K562 (cell line): ENCODE measurements around the gene BSPRY.

ENCODE experiments used
- BRF1 ChIP-seq: IDR thresholded peaks from 3 replicates; pipeline ENCODE4 v1.6.1; 2011; ENCODE audit warnings: borderline replicate concordance, mild to moderate bottlenecking; ENCODE audit not compliant: insufficient read length; ENCODE audit errors: extremely low read depth
- CEBPB ChIP-seq: fragments of 450-650 bp; IDR thresholded peaks from 2 replicates; pipeline ENCODE4 v1.6.1; 2016; ENCODE audit warnings: missing genetic modification characterization, missing compliant biosample characterization
- FOXK2 ChIP-seq, 2 experiments: fragments of 450-650 bp; IDR thresholded peaks in 1 of 2; conservative IDR thresholded peaks in 1 of 2; 2 replicates each; pipeline ENCODE4 v1.6.1; 2016; ENCODE audit warnings: low read depth in 2 of 2, mild to moderate bottlenecking in 1 of 2
- MYC ChIP-seq, 2 experiments: fragments of 250-450 bp in 1 of 2; sonication (Bioruptor Pico) in 1 of 2; IDR thresholded peaks; 2 replicates each; pipeline versions ENCODE4 v1.5.1 to v1.6.1; 2012 to 2021; ENCODE audit warnings: low read depth in 2 of 2, borderline replicate concordance in 1 of 2, improper control_type of control experiment in 1 of 2, low read length in 1 of 2, mild to moderate bottlenecking in 1 of 2, moderate library complexity in 1 of 2
- PML ChIP-seq: IDR thresholded peaks from 2 replicates; pipeline ENCODE4 v1.6.1; 2012; ENCODE audit warnings: low read length, inconsistent platforms
- SIN3A ChIP-seq, 2 experiments: fragments of 150-350 bp in 1 of 2; IDR thresholded peaks; 2 replicates each; pipeline ENCODE4 v1.6.1; 2011 to 2016; ENCODE audit warnings: borderline replicate concordance in 2 of 2, low read depth in 2 of 2, low read length in 2 of 2, mild to moderate bottlenecking in 2 of 2, moderate library complexity in 2 of 2; ENCODE audit not compliant: control insufficient read depth in 1 of 2
- SMAD3 ChIP-seq: fragments of 450-650 bp; formaldehyde crosslinking; conservative IDR thresholded peaks from 2 replicates; pipeline ENCODE4 v1.4.0; 2020; ENCODE audit warnings: mild to moderate bottlenecking
- SPI1 ChIP-seq: IDR thresholded peaks from 2 replicates; pipeline ENCODE4 v1.6.1; 2011; ENCODE audit warnings: low read depth, low read length, control low read depth, borderline replicate concordance
- WHSC1 ChIP-seq: IDR thresholded peaks from one replicate; pipeline ENCODE4 v1.6.1; 2012; ENCODE audit warnings: low read length, control low read depth, inconsistent platforms
- ZEB2 ChIP-seq: fragments of 450-650 bp; IDR thresholded peaks from 2 replicates; pipeline ENCODE4 v1.6.1; 2016
- ZNF184 ChIP-seq: sonication (generic); formaldehyde crosslinking; IDR thresholded peaks from 2 replicates; pipeline ENCODE4 v1.5.0; 2020; ENCODE audit warnings: missing genetic modification reagents
- TF ChIP-seq, protein P1 (sequence below), 2 experiments: fragments of 450-650 bp in 1 of 2; sonication (generic) in 1 of 2; formaldehyde crosslinking in 1 of 2; IDR thresholded peaks in 1 of 2; conservative IDR thresholded peaks in 1 of 2; 2 replicates each; pipeline versions ENCODE4 v1.6.1 to v1.8.1; 2016 to 2023; ENCODE audit warnings: mild to moderate bottlenecking in 2 of 2, moderate library complexity in 2 of 2, inconsistent platforms in 1 of 2, missing genetic modification reagents in 1 of 2
- TF ChIP-seq, protein P2 (sequence below): sonication (generic); formaldehyde crosslinking; IDR thresholded peaks from 2 replicates; pipeline ENCODE4 v1.5.0; 2020; ENCODE audit warnings: missing genetic modification reagents
- TF ChIP-seq, protein P3 (sequence below), 3 experiments: IDR thresholded peaks in 2 of 3; conservative IDR thresholded peaks in 1 of 3; 2 replicates each; pipeline ENCODE4 v1.5.1; 2011 to 2012; ENCODE audit warnings: low read length in 3 of 3, mild to moderate bottlenecking in 3 of 3, control low read depth in 2 of 3, improper control_type of control experiment in 1 of 3, inconsistent platforms in 1 of 3, low read depth in 1 of 3, mixed read lengths in 1 of 3, moderate library complexity in 1 of 3; ENCODE audit not compliant: insufficient read depth in 2 of 3

DNA sequence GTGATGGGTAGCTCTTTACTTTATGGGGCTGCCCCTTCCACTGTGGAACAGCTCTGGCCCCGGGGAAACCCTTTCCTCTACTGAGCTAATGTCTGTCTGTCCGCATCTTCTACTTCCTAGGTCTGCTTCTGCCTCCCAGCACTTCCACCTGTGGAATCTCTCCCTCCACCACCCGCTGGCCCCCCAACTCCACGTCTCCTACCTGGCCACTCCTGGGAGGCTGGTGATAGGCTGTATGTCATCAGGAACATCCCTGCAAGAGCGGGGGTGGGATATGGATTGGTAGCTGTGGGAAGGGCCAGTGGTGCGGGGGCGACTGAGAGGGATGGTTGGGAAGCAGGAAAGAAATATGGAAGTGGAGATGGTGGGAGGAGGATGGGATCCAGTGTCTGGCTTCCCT, 42.6 kb downstream of the BSPRY start:
- TF ChIP-seq SIN3A (IDR thresholded peaks at IDR 0.05; ENCODE audit: borderline replicate concordance in 2 of 2, control insufficient read depth in 1 of 2, low read depth in 2 of 2, low read length in 2 of 2) (no peak), PML (no peak), MYC (IDR thresholded peaks at IDR 0.05; ENCODE audit: low read depth, low read length) (no peak), MYC (CRISPR knock-in tag; IDR thresholded peaks at IDR 0.05; ENCODE audit: borderline replicate concordance, low read depth) (no peak), SMAD3 (no peak), ZEB2 (no peak), ZNF184 (CRISPR knock-in tag) (no peak), BRF1 (no peak), CEBPB (tag) (no peak), SPI1 (no peak), WHSC1 (no peak), FOXK2 (conservative IDR thresholded peaks at IDR 0.05 in 1 of 2, IDR thresholded peaks at IDR 0.05 in 1 of 2; ENCODE audit: low read depth in 2 of 2) (no peak)
- TF ChIP-seq, protein P1, sequence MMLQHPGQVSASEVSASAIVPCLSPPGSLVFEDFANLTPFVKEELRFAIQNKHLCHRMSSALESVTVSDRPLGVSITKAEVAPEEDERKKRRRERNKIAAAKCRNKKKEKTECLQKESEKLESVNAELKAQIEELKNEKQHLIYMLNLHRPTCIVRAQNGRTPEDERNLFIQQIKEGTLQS (IDR thresholded peaks at IDR 0.05): no peak
- TF ChIP-seq, protein P1 (CRISPR knock-in tag; conservative IDR thresholded peaks at IDR 0.05): no peak
- TF ChIP-seq, protein P2, sequence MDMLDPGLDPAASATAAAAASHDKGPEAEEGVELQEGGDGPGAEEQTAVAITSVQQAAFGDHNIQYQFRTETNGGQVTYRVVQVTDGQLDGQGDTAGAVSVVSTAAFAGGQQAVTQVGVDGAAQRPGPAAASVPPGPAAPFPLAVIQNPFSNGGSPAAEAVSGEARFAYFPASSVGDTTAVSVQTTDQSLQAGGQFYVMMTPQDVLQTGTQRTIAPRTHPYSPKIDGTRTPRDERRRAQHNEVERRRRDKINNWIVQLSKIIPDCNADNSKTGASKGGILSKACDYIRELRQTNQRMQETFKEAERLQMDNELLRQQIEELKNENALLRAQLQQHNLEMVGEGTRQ (CRISPR knock-in tag): no peak
- TF ChIP-seq, protein P3, sequence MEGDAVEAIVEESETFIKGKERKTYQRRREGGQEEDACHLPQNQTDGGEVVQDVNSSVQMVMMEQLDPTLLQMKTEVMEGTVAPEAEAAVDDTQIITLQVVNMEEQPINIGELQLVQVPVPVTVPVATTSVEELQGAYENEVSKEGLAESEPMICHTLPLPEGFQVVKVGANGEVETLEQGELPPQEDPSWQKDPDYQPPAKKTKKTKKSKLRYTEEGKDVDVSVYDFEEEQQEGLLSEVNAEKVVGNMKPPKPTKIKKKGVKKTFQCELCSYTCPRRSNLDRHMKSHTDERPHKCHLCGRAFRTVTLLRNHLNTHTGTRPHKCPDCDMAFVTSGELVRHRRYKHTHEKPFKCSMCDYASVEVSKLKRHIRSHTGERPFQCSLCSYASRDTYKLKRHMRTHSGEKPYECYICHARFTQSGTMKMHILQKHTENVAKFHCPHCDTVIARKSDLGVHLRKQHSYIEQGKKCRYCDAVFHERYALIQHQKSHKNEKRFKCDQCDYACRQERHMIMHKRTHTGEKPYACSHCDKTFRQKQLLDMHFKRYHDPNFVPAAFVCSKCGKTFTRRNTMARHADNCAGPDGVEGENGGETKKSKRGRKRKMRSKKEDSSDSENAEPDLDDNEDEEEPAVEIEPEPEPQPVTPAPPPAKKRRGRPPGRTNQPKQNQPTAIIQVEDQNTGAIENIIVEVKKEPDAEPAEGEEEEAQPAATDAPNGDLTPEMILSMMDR (IDR thresholded peaks at IDR 0.05 in 2 of 3, conservative IDR thresholded peaks at IDR 0.05 in 1 of 3; ENCODE audit: insufficient read depth in 2 of 3, low read depth in 1 of 3, low read length in 3 of 3): no peak
